KMS-11 (cell line): ENCODE results near the gene DTNBP1.

ENCODE experiments used
- H2AFZ ChIP-seq: fragments of 200-600 bp; sonication (generic); 2 replicates; pipeline ENCODE4 v1.6.1; 2016; ENCODE audit warnings: antibody characterized with exemption, mixed run types, low read depth
- H3K27ac ChIP-seq: fragments of 200-600 bp; sonication (generic); 2 replicates; pipeline ENCODE4 v1.6.1; 2016; ENCODE audit warnings: mild to moderate bottlenecking, mixed run types
- H3K27me3 ChIP-seq: fragments of 200-600 bp; sonication (generic); 2 replicates; pipeline ENCODE4 v1.6.1; 2017; ENCODE audit warnings: mild to moderate bottlenecking, low read depth, mixed run types, moderate library complexity; ENCODE audit not compliant: insufficient read depth
- H3K36me3 ChIP-seq: fragments of 200-600 bp; sonication (generic); 2 replicates; pipeline ENCODE4 v1.6.1; 2017; ENCODE audit warnings: mild to moderate bottlenecking, mixed run types; ENCODE audit not compliant: insufficient read depth
- H3K4me1 ChIP-seq: fragments of 200-600 bp; sonication (generic); 2 replicates; pipeline ENCODE4 v1.6.1; 2016; ENCODE audit warnings: mild to moderate bottlenecking, low read depth, mixed run types; ENCODE audit not compliant: poor library complexity, severe bottlenecking
- H3K4me2 ChIP-seq: fragments of 200-600 bp; sonication (generic); 2 replicates; pipeline ENCODE4 v1.7.0; 2016; ENCODE audit warnings: mild to moderate bottlenecking, mixed run types
- H3K4me3 ChIP-seq: fragments of 200-600 bp; sonication (generic); IDR thresholded peaks from 2 replicates; pipeline ENCODE4 v1.6.1; 2017; ENCODE audit warnings: low read depth, low read length, mixed read lengths; ENCODE audit not compliant: insufficient read depth
- H3K79me2 ChIP-seq: fragments of 200-600 bp; sonication (generic); 2 replicates; pipeline ENCODE4 v1.6.1; 2016; ENCODE audit warnings: low read depth, mixed run types; ENCODE audit not compliant: insufficient read depth
- H3K9ac ChIP-seq: fragments of 200-600 bp; sonication (generic); 2 replicates; pipeline ENCODE4 v1.6.1; 2016; ENCODE audit warnings: mild to moderate bottlenecking, mixed run types
- H4K20me1 ChIP-seq: fragments of 200-600 bp; sonication (generic); 2 replicates; pipeline ENCODE4 v1.6.1; 2016; ENCODE audit warnings: mild to moderate bottlenecking, mixed run types; ENCODE audit not compliant: insufficient read depth
- CTCF ChIP-seq: fragments of 200-600 bp; sonication (generic); conservative IDR thresholded peaks from 2 replicates; pipeline ENCODE4 v1.6.1; 2017; ENCODE audit warnings: low read depth, mild to moderate bottlenecking, antibody characterized with exemption, low read length, moderate library complexity, mixed read lengths

DTNBP1 gene

GRCh38 chr6:15520626-15521203, 142.1 kb downstream of the DTNBP1 start:
- H3K4me3 ChIP-seq: no peak overlapping the region
- no peaks in the 10 kb centered on the region for H4K20me1 ChIP-seq
- H3K27ac ChIP-seq: no peak overlapping the region
- H2AFZ ChIP-seq: no peak overlapping the region
- no peaks in the 10 kb centered on the region for H3K27me3 ChIP-seq
- no peaks in the 10 kb centered on the region for H3K79me2 ChIP-seq
- H3K4me2 ChIP-seq: no peak overlapping the region
- no peaks in the 10 kb centered on the region; the same call in 1 of the 2 replicates for H3K36me3 ChIP-seq
- TF ChIP-seq CTCF: no peak
- no peaks in the 10 kb centered on the region for H3K4me1 ChIP-seq
- no peak overlapping the region for H3K9ac ChIP-seq

- Histone ChIP-seq H2AFZ (no peak overlapping the region), H3K79me2 (no peaks in the 10 kb centered on the region), H4K20me1 (no peaks in the 10 kb centered on the region), H3K27me3 (no peaks in the 10 kb centered on the region), H3K4me2 (no peak overlapping the region), H3K36me3 (no peaks in the 10 kb centered on the region; the same call in 1 of the 2 replicates), H3K9ac (no peak overlapping the region), H3K4me3 (no peak overlapping the region), H3K4me1 (no peaks in the 10 kb centered on the region), H3K27ac (no peak overlapping the region)
- no peak for TF ChIP-seq CTCF
These were observed 143.1 kb downstream of the DTNBP1 start for GRCh38 chr6:15519681-15520080.

GRCh38 chr6:15518878-15519277, 143.9 kb downstream of the DTNBP1 start:
- H3K27ac ChIP-seq: no peak overlapping the region
- no peak overlapping the region for H3K9ac ChIP-seq
- H3K79me2 ChIP-seq: no peaks in the 10 kb centered on the region
- no peak for TF ChIP-seq CTCF
- H3K4me1 ChIP-seq: no peaks in the 10 kb centered on the region
- no peaks in the 10 kb centered on the region for H3K27me3 ChIP-seq
- no peak overlapping the region for H3K4me3 ChIP-seq
- H2AFZ ChIP-seq: no peak overlapping the region
- H3K36me3 ChIP-seq: no peaks in the 10 kb centered on the region; the same call in 1 of the 2 replicates
- no peaks in the 10 kb centered on the region for H4K20me1 ChIP-seq
- H3K4me2 ChIP-seq: no peak overlapping the region

- H3K4me2 ChIP-seq: no peak overlapping the region
- H3K4me1 ChIP-seq: no peaks in the 10 kb centered on the region
- no peak overlapping the region for H2AFZ ChIP-seq
- H3K36me3 ChIP-seq: no peaks in the 10 kb centered on the region; the same call in 1 of the 2 replicates
- H3K4me3 ChIP-seq: no peak overlapping the region
- H3K27ac ChIP-seq: no peak overlapping the region
- H3K9ac ChIP-seq: no peak overlapping the region
- H3K27me3 ChIP-seq: no peaks in the 10 kb centered on the region
- H4K20me1 ChIP-seq: no peaks in the 10 kb centered on the region
- H3K79me2 ChIP-seq: no peaks in the 10 kb centered on the region
- no peak for TF ChIP-seq CTCF
These were observed 144.8 kb downstream of the DTNBP1 start for GRCh38 chr6:15518057-15518456.
